ENCODE data around the gene R3HDM4. TPM values are rescaled to one million over a fixed set of nuclear protein-coding genes. Genes with fewer than 3 reads are reported as not detected.

Gene R3HDM4
- total RNA-seq, 1 donor from 2014 or later: 57.9 TPM

GRCh38 chr19:876780-877314, 36.2 kb downstream of the R3HDM4 start:
- DNase-seq (ENCODE audit: low read depth): no peak
- H3K79me2 ChIP-seq (ENCODE audit: insufficient read depth, low read length): no peaks in the 10 kb centered on the region
- no peak overlapping the region for H3K27ac ChIP-seq (ENCODE audit: low read depth, low read length)
- H3K4me3 ChIP-seq (ENCODE audit: insufficient read depth, low read depth, low read length): no peak overlapping the region
- H3K36me3 Mint-ChIP-seq (ENCODE audit: low read depth, unreplicated experiment): peaks cover 13% of the 10 kb centered on the region
- H3K4me1 Mint-ChIP-seq (ENCODE audit: low read depth, unreplicated experiment): no peaks in the 10 kb centered on the region
- H3K4me2 ChIP-seq (ENCODE audit: low read length): no peak overlapping the region
- H3K27ac Mint-ChIP-seq (ENCODE audit: unreplicated experiment): no peak overlapping the region
- peaks cover 8% of the 10 kb centered on the region for H3K36me3 ChIP-seq (ENCODE audit: insufficient read depth, low read length)
- no peak overlapping the region for H3K4me3 Mint-ChIP-seq (ENCODE audit: unreplicated experiment)
- no peaks in the 10 kb centered on the region for H3K9me3 ChIP-seq (ENCODE audit: insufficient read depth, low read depth, low read length)
- H3K27me3 Mint-ChIP-seq (ENCODE audit: low read depth, unreplicated experiment): no peaks in the 10 kb centered on the region
- FAIRE-seq: no peak
- no peaks in the 10 kb centered on the region for H3K27me3 ChIP-seq (ENCODE audit: insufficient read depth, low read length)
- no peak for TF ChIP-seq CTCF (IDR thresholded peaks at IDR 0.05; ENCODE audit: insufficient read depth, low read depth, low read length)
- no peak for TF ChIP-seq EZH2 (IDR thresholded peaks at IDR 0.05; ENCODE audit: insufficient read depth, low read length)
- H3K4me1 ChIP-seq (ENCODE audit: insufficient read depth, low read length): no peaks in the 10 kb centered on the region
- H3K9me3 Mint-ChIP-seq (ENCODE audit: unreplicated experiment): no peaks in the 10 kb centered on the region
- H4K20me1 ChIP-seq (ENCODE audit: insufficient read depth, low read length): peaks cover 4% of the 10 kb centered on the region
- H3K9ac ChIP-seq (ENCODE audit: low read length): no peak overlapping the region
- H2AFZ ChIP-seq (ENCODE audit: low read depth, low read length): no peak overlapping the region

- Mint-ChIP-seq H3K27me3 (ENCODE audit: low read depth, unreplicated experiment) (no peaks in the 10 kb centered on the region), H3K27ac (ENCODE audit: unreplicated experiment) (no peak overlapping the region), H3K36me3 (ENCODE audit: low read depth, unreplicated experiment) (peaks cover 8% of the 10 kb centered on the region), H3K9me3 (ENCODE audit: unreplicated experiment) (no peaks in the 10 kb centered on the region), H3K4me1 (ENCODE audit: low read depth, unreplicated experiment) (peaks cover 2% of the 10 kb centered on the region), H3K4me3 (ENCODE audit: unreplicated experiment) (no peak overlapping the region)
- Histone ChIP-seq H3K79me2 (ENCODE audit: insufficient read depth, low read length) (no peaks in the 10 kb centered on the region), H3K9ac (ENCODE audit: low read length) (no peak overlapping the region), H3K9me3 (ENCODE audit: insufficient read depth, low read depth, low read length) (no peaks in the 10 kb centered on the region), H3K27ac (ENCODE audit: low read depth, low read length) (no peak overlapping the region), H3K4me2 (ENCODE audit: low read length) (no peak overlapping the region), H3K4me3 (ENCODE audit: insufficient read depth, low read depth, low read length) (no peak overlapping the region), H2AFZ (ENCODE audit: low read depth, low read length) (no peak overlapping the region), H3K27me3 (ENCODE audit: insufficient read depth, low read length) (no peaks in the 10 kb centered on the region), H3K4me1 (ENCODE audit: insufficient read depth, low read length) (peaks cover 2% of the 10 kb centered on the region), H4K20me1 (ENCODE audit: insufficient read depth, low read length) (peaks cover 8% of the 10 kb centered on the region), H3K36me3 (ENCODE audit: insufficient read depth, low read length) (peaks cover 4% of the 10 kb centered on the region)
- no peak for TF ChIP-seq EZH2 (IDR thresholded peaks at IDR 0.05; ENCODE audit: insufficient read depth, low read length)
- no peak for TF ChIP-seq CTCF (IDR thresholded peaks at IDR 0.05; ENCODE audit: insufficient read depth, low read depth, low read length)
- DNase-seq (ENCODE audit: low read depth): no peak
- no peak for FAIRE-seq
These were observed 36.9 kb downstream of the R3HDM4 start for GRCh38 chr19:876089-876488.

DNA sequence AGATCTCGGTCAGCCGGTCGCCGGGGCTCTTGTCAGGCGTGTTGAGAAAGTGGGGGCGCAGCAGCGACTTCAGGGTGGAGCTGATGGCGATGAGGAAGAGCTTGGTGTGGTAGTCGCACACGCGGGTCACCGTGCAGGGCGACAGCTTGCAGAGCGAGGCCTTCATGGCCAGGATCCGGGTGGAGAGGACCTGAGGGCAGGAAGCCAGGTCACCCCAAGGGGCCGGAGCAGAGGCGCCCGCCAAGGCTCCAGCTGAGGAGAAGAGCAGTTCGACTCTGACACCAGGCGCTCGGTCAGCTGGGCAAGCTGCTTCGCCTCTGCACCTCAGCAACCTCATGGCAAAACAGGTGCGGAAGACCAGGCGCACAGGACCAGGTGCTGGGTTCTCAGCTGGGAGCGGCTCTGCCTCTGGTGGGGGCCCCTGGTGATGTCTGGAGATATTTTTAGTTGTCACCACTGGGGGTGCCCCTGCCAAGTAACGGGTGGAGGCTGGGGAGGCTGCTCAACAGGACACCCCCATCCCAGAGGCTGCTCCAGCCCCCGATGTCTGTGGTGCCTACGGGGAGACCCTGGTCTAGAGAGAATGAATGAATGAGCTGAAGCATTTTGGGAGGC, 37.6 kb downstream of the R3HDM4 start:
- H3K27me3 Mint-ChIP-seq (ENCODE audit: low read depth, unreplicated experiment): no peaks in the 10 kb centered on the region

More for the DNA sequence above, 37.6 kb downstream of the R3HDM4 start:
- peaks cover 2% of the 10 kb centered on the region for H3K4me1 ChIP-seq (ENCODE audit: insufficient read depth, low read length)
- H2AFZ ChIP-seq (ENCODE audit: low read depth, low read length): no peak overlapping the region
- H3K4me3 ChIP-seq (ENCODE audit: insufficient read depth, low read depth, low read length): no peak overlapping the region
- peaks cover 4% of the 10 kb centered on the region for H3K36me3 ChIP-seq (ENCODE audit: insufficient read depth, low read length)
- Mint-ChIP-seq H3K4me1 (ENCODE audit: low read depth, unreplicated experiment) (peaks cover 2% of the 10 kb centered on the region), H3K36me3 (ENCODE audit: low read depth, unreplicated experiment) (peaks cover 6% of the 10 kb centered on the region), H3K27ac (ENCODE audit: unreplicated experiment) (no peak overlapping the region), H3K4me3 (ENCODE audit: unreplicated experiment) (no peak overlapping the region), H3K9me3 (ENCODE audit: unreplicated experiment) (no peaks in the 10 kb centered on the region)
- FAIRE-seq: no peak
- no peak for DNase-seq (ENCODE audit: low read depth)
- H3K9me3 ChIP-seq (ENCODE audit: insufficient read depth, low read depth, low read length): no peaks in the 10 kb centered on the region
- no peaks in the 10 kb centered on the region for H3K79me2 ChIP-seq (ENCODE audit: insufficient read depth, low read length)
- H3K9ac ChIP-seq (ENCODE audit: low read length): no peak overlapping the region
- TF ChIP-seq EZH2 (IDR thresholded peaks at IDR 0.05; ENCODE audit: insufficient read depth, low read length) (no peak), CTCF (IDR thresholded peaks at IDR 0.05; ENCODE audit: insufficient read depth, low read depth, low read length) (no peak)
- H3K27me3 ChIP-seq (ENCODE audit: insufficient read depth, low read length): no peaks in the 10 kb centered on the region
- no peak overlapping the region for H3K27ac ChIP-seq (ENCODE audit: low read depth, low read length)
- H4K20me1 ChIP-seq (ENCODE audit: insufficient read depth, low read length): peaks cover 11% of the 10 kb centered on the region
- H3K4me2 ChIP-seq (ENCODE audit: low read length): no peak overlapping the region
